Measurements from ENCODE around the gene GPATCH8.

Gene GPATCH8

GRCh38 chr17:44354582-44355561 is 148.3 kb downstream of the GPATCH8 start:
- TF ChIP-seq FOXM1 (IDR thresholded peaks at IDR 0.05; ENCODE audit: borderline replicate concordance, low read depth) (no peak), NFIC (IDR thresholded peaks at IDR 0.05) (no peak), REST (IDR thresholded peaks at IDR 0.05; ENCODE audit: low read depth) (no peak), CEBPB (IDR thresholded peaks at IDR 0.05) (no peak), TCF12 (IDR thresholded peaks at IDR 0.05; ENCODE audit: low read depth) (no peak), TAF1 (IDR thresholded peaks at IDR 0.05; ENCODE audit: low read depth) (no peak), EP300 (IDR thresholded peaks at IDR 0.05; ENCODE audit: borderline replicate concordance) (no peak), MAX (IDR thresholded peaks at IDR 0.05) (no peak), YY1 (IDR thresholded peaks at IDR 0.05; ENCODE audit: low read depth) (no peak), TEAD4 (IDR thresholded peaks at IDR 0.05) (no peak), RAD21 (IDR thresholded peaks at IDR 0.05; ENCODE audit: low read depth) (no peak), USF1 (IDR thresholded peaks at IDR 0.05) (no peak), EGR1 (IDR thresholded peaks at IDR 0.05) (no peak), CREB1 (IDR thresholded peaks at IDR 0.05; ENCODE audit: low read depth) (no peak), ZBTB7A (IDR thresholded peaks at IDR 0.05; ENCODE audit: low read depth) (no peak)

- no peak for TF ChIP-seq FOXM1 (IDR thresholded peaks at IDR 0.05; ENCODE audit: borderline replicate concordance, low read depth)
- TF ChIP-seq EP300 (IDR thresholded peaks at IDR 0.05; ENCODE audit: borderline replicate concordance), result no peak
- TF ChIP-seq CEBPB (IDR thresholded peaks at IDR 0.05), result no peak
- no peak for TF ChIP-seq REST (IDR thresholded peaks at IDR 0.05; ENCODE audit: low read depth)
- no peak for TF ChIP-seq CREB1 (IDR thresholded peaks at IDR 0.05; ENCODE audit: low read depth)
- no peak for TF ChIP-seq YY1 (IDR thresholded peaks at IDR 0.05; ENCODE audit: low read depth)
- TF ChIP-seq TAF1 (IDR thresholded peaks at IDR 0.05; ENCODE audit: low read depth), result no peak
- no peak for TF ChIP-seq ZBTB7A (IDR thresholded peaks at IDR 0.05; ENCODE audit: low read depth)
- TF ChIP-seq EGR1 (IDR thresholded peaks at IDR 0.05), result no peak
- TF ChIP-seq NFIC (IDR thresholded peaks at IDR 0.05), result no peak
- no peak for TF ChIP-seq USF1 (IDR thresholded peaks at IDR 0.05)
- TF ChIP-seq TEAD4 (IDR thresholded peaks at IDR 0.05), result no peak
- no peak for TF ChIP-seq MAX (IDR thresholded peaks at IDR 0.05)
These were observed 149.4 kb downstream of the GPATCH8 start for GRCh38 chr17:44353672-44354331.

GRCh38 chr17:44352828-44353671 is 150.2 kb downstream of the GPATCH8 start:
- TF ChIP-seq USF1 (IDR thresholded peaks at IDR 0.05) (no peak), TCF12 (IDR thresholded peaks at IDR 0.05; ENCODE audit: low read depth) (no peak), RAD21 (IDR thresholded peaks at IDR 0.05; ENCODE audit: low read depth) (no peak), NFIC (IDR thresholded peaks at IDR 0.05) (no peak), MAX (IDR thresholded peaks at IDR 0.05) (no peak), EGR1 (IDR thresholded peaks at IDR 0.05) (no peak), TAF1 (IDR thresholded peaks at IDR 0.05; ENCODE audit: low read depth) (no peak), TEAD4 (IDR thresholded peaks at IDR 0.05) (no peak), FOXM1 (IDR thresholded peaks at IDR 0.05; ENCODE audit: borderline replicate concordance, low read depth) (no peak), REST (IDR thresholded peaks at IDR 0.05; ENCODE audit: low read depth) (no peak), YY1 (IDR thresholded peaks at IDR 0.05; ENCODE audit: low read depth) (no peak), EP300 (IDR thresholded peaks at IDR 0.05; ENCODE audit: borderline replicate concordance) (no peak), CEBPB (IDR thresholded peaks at IDR 0.05) (no peak), CREB1 (IDR thresholded peaks at IDR 0.05; ENCODE audit: low read depth) (no peak), ZBTB7A (IDR thresholded peaks at IDR 0.05; ENCODE audit: low read depth) (no peak)

Data from Ishikawa (cell line).